ENCODE measurements around the gene BPI. TPM values are rescaled to one million over a fixed set of nuclear protein-coding genes. Genes with fewer than 3 reads are reported as not detected.
"Not testable (repeated sequence)": the region's sequence is repeated elsewhere in the genome, so short reads cannot be mapped to it uniquely, and the experiment has no call there.

BPI gene
- total RNA-seq, 1 donor from 2014 or later, result 1.0 TPM

DNA sequence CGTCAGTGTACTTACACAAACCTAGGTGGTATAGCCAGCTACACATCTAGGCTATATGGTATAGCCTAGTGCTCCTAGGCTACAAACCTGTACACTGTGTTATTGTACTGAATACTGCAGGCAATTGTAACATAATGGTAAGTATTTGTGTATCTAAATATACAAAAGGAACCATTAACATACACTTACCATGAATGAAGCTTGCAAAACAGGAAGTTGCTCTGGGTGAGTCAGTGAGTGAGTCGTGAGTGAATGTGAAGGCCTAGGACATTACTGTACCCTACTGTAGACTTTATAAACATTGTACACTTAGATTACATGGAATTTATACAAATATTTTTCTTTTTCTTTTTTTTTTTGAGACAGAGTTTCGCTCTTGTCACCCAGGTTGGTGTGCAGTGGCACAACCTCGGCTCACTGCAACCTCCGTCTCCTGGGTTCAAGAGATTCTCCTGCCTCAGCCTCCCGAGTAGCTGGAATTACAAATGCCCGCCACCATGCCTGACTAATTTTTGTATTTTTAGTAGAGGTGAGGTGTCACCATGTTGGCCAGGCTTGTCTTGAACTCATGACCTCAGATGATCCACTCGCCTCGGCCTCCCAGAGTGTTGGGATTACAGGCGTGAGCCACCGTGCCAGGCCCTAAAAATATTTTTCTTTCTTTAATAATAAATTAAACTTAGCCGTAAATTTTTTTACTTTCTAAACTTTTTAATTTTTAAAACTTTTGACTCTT lies 28.0 kb upstream of the BPI start:
- Histone ChIP-seq H3K4me3 (ENCODE audit: low read length in 3 of 3) (no peak overlapping the region), H3K9me3 (ENCODE audit: control insufficient read depth in 3 of 3, low read length in 3 of 3) (no peaks in the 10 kb centered on the region), H3K36me3 (ENCODE audit: control insufficient read depth in 3 of 3, insufficient read depth in 3 of 3, low read length in 3 of 3) (no peaks in the 10 kb centered on the region), H3K27ac (ENCODE audit: low read depth, low read length) (no peak overlapping the region), H3K9ac (ENCODE audit: low read depth in 1 of 3, low read length in 3 of 3) (no peak overlapping the region), H3K4me1 (ENCODE audit: control insufficient read depth in 3 of 3, insufficient read depth in 3 of 3, low read length in 3 of 3) (peaks cover 8 to 13% (median 8%) of the 10 kb centered on the region in 3 donors), H3K27me3 (ENCODE audit: control insufficient read depth in 3 of 3, insufficient read depth in 3 of 3, low read length in 3 of 3) (no peaks in the 10 kb centered on the region)

DNA sequence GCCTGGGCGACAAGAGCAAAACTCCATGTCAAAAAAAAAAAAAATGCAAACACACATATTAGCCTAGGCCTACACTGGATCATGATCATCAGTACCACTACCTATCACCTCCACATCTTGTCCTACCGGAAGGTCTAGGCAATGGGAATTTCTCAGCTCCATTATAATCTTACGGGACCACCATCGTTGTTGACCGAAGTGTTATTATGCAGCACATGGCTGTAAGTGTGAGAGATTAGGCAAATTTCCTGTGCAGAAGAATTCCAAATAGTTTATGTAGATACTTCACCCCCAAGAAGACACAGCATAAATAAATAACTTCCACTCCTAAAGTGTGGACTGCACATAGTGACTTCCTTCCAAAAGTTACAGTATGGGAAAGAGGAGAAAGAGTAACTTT lies 26.7 kb upstream of the BPI start:
- Histone ChIP-seq H3K4me1 (ENCODE audit: control insufficient read depth in 3 of 3, insufficient read depth in 3 of 3, low read length in 3 of 3) (peaks cover 7 to 8% (median 8%) of the 10 kb centered on the region in 3 donors), H3K27me3 (ENCODE audit: control insufficient read depth in 3 of 3, insufficient read depth in 3 of 3, low read length in 3 of 3) (no peaks in the 10 kb centered on the region), H3K27ac (ENCODE audit: low read depth, low read length) (no peak overlapping the region), H3K36me3 (ENCODE audit: control insufficient read depth in 3 of 3, insufficient read depth in 3 of 3, low read length in 3 of 3) (no peaks in the 10 kb centered on the region), H3K9me3 (ENCODE audit: control insufficient read depth in 3 of 3, low read length in 3 of 3) (no peaks in the 10 kb centered on the region), H3K9ac (ENCODE audit: low read depth in 1 of 3, low read length in 3 of 3) (no peak overlapping the region), H3K4me3 (ENCODE audit: low read length in 3 of 3) (no peak overlapping the region)

DNA sequence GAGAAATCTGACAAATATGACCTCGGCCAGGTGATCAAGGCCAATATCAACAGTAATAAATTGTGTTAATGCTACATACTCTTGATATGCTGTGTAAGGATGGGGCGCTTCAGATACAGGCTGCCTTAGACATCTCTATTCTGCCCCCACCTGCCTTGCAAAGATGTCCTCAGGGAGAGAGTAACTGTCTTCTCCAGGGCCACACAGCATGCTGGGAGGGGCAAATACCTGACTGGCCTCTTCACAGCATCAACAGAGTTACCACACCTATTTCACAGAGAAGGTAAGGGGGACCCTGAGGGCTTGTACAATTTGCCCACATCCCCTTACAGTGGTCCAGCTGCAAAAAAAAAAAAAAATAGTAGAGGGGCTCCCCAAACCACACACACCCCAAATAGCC lies 26.3 kb upstream of the BPI start:
- no peaks in the 10 kb centered on the region for H3K36me3 ChIP-seq (ENCODE audit: control insufficient read depth in 3 of 3, insufficient read depth in 3 of 3, low read length in 3 of 3)
- peak overlapping the region in 1 of 3 donors; percentile 6 for H3K9ac ChIP-seq (ENCODE audit: low read depth in 1 of 3, low read length in 3 of 3)
- peaks cover 7 to 8% (median 8%) of the 10 kb centered on the region in 3 donors for H3K4me1 ChIP-seq (ENCODE audit: control insufficient read depth in 3 of 3, insufficient read depth in 3 of 3, low read length in 3 of 3)
- H3K27me3 ChIP-seq (ENCODE audit: control insufficient read depth in 3 of 3, insufficient read depth in 3 of 3, low read length in 3 of 3), result no peaks in the 10 kb centered on the region
- H3K9me3 ChIP-seq (ENCODE audit: control insufficient read depth in 3 of 3, low read length in 3 of 3), result no peaks in the 10 kb centered on the region
- H3K4me3 ChIP-seq (ENCODE audit: low read length in 3 of 3), result no peak overlapping the region
- no peak overlapping the region for H3K27ac ChIP-seq (ENCODE audit: low read depth, low read length)

DNA sequence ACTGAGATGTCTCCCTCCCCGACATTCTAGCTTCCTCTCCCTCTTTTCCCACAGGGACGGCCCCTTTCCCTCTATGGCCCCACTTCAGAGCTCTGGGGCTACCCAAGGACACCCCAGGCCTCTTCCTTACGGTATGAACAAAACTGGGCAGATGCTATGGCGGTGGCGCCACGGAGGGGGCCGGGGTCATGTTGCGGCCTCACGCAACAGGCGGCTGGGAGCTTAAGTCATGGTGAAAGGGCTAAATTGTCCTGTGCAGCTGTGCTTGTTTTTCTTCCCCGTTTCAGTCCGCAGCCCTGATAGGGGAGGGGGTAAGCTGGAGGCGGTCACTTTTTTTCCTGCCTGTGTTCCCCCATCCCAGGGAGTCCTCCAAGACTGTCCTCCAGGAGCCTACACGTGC lies 25.8 kb upstream of the BPI start:
- Histone ChIP-seq H3K27ac (ENCODE audit: low read depth, low read length) (no peak overlapping the region), H3K36me3 (ENCODE audit: control insufficient read depth in 3 of 3, insufficient read depth in 3 of 3, low read length in 3 of 3) (no peaks in the 10 kb centered on the region), H3K27me3 (ENCODE audit: control insufficient read depth in 3 of 3, insufficient read depth in 3 of 3, low read length in 3 of 3) (no peaks in the 10 kb centered on the region), H3K9ac (ENCODE audit: low read depth in 1 of 3, low read length in 3 of 3) (peak overlapping the region in 1 of 3 donors; percentile 6), H3K9me3 (ENCODE audit: control insufficient read depth in 3 of 3, low read length in 3 of 3) (no peaks in the 10 kb centered on the region), H3K4me3 (ENCODE audit: low read length in 3 of 3) (no peak overlapping the region), H3K4me1 (ENCODE audit: control insufficient read depth in 3 of 3, insufficient read depth in 3 of 3, low read length in 3 of 3) (peaks cover 7 to 8% (median 8%) of the 10 kb centered on the region in 3 donors)

DNA sequence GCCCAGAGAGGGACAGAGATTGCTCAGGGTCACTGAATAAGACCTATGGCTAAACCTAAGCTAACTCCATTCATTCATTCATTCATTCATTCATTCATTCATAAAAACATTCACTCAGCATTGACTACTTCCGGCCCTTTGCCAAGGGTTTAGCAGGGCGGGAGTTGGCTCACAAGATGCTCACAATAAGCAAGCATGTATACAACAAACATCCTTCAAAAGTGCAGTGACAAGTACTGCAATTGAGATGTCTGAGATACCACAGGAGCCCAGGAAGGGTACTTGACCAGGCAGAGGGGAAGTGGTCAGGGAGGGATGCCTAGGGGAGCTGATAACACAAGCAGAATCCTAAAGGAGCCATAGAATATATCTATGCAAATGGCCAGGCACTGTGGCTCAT lies 25.2 kb upstream of the BPI start:
- Histone ChIP-seq H3K27me3 (ENCODE audit: control insufficient read depth in 3 of 3, insufficient read depth in 3 of 3, low read length in 3 of 3) (no peaks in the 10 kb centered on the region), H3K36me3 (ENCODE audit: control insufficient read depth in 3 of 3, insufficient read depth in 3 of 3, low read length in 3 of 3) (no peaks in the 10 kb centered on the region), H3K9me3 (ENCODE audit: control insufficient read depth in 3 of 3, low read length in 3 of 3) (no peaks in the 10 kb centered on the region), H3K9ac (ENCODE audit: low read depth in 1 of 3, low read length in 3 of 3) (no peak overlapping the region), H3K4me3 (ENCODE audit: low read length in 3 of 3) (no peak overlapping the region), H3K4me1 (ENCODE audit: control insufficient read depth in 3 of 3, insufficient read depth in 3 of 3, low read length in 3 of 3) (peaks cover 7 to 8% (median 8%) of the 10 kb centered on the region in 3 donors), H3K27ac (ENCODE audit: low read depth, low read length) (no peak overlapping the region)

DNA sequence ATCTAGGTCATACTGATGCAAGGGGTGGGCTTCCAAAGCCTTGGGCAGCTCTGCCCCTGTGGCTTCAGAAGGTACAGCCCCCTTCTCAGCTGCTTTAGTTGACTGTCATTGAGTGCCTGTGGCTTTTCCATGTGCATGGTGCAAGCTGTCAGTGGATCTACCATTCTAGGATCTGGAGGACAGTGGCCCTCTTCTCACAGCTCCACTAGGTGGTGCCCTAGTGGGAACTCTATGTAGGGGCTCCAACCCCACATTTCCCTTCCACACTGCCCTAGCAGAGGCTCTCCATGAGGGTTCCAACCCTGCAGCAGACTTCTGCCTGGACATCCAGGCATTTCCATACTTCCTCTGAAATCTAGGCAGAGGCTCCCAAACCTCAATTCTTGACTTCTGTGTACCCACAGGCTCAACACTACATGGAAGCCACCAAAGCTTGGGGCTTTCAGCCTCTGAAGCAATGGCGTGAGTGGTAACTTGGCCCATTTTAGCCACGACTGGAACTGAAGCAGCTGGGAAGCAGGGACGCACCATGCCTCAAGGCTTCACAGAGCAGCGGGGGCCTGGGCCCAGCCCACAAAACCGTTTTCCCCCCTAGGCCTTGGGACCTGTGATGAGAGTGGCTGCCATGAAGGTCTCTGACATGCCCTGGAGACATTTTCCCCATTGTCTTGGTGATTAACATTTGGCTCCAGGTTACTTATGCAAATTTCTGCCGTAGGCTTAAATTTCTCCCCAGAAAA lies 22.6 kb upstream of the BPI start:
- not testable (repeated sequence) for H3K9me3 ChIP-seq (ENCODE audit: control insufficient read depth in 3 of 3, low read length in 3 of 3); H3K27ac ChIP-seq (ENCODE audit: low read depth, low read length); H3K4me3 ChIP-seq (ENCODE audit: low read length in 3 of 3); H3K36me3 ChIP-seq (ENCODE audit: control insufficient read depth in 3 of 3, insufficient read depth in 3 of 3, low read length in 3 of 3); H3K4me1 ChIP-seq (ENCODE audit: control insufficient read depth in 3 of 3, insufficient read depth in 3 of 3, low read length in 3 of 3); H3K9ac ChIP-seq (ENCODE audit: low read depth in 1 of 3, low read length in 3 of 3); H3K27me3 ChIP-seq (ENCODE audit: control insufficient read depth in 3 of 3, insufficient read depth in 3 of 3, low read length in 3 of 3)

DNA sequence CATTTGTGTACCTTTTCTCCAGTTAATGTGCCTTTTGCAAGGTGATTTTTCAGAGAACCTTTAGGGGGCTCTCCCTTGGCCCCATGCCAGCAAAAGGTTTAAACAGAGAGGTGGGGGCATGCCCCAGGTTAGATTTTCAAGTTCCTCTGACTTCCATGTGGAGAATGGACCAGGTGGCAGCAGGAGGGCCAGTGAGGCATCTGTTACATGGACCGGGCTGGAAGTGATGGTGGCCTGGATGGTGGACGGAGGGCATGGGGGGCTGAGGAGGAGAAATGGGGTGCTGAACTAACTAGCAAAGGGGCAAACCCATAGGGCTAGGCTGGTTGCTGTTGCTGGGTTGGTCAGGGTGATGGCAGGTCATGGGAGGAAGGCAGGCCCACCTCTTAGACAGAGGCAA lies 20.7 kb upstream of the BPI start:
- Histone ChIP-seq H3K27ac (ENCODE audit: low read depth, low read length) (no peak overlapping the region), H3K9me3 (ENCODE audit: control insufficient read depth in 3 of 3, low read length in 3 of 3) (no peaks in the 10 kb centered on the region), H3K36me3 (ENCODE audit: control insufficient read depth in 3 of 3, insufficient read depth in 3 of 3, low read length in 3 of 3) (no peaks in the 10 kb centered on the region), H3K4me3 (ENCODE audit: low read length in 3 of 3) (no peak overlapping the region), H3K4me1 (ENCODE audit: control insufficient read depth in 3 of 3, insufficient read depth in 3 of 3, low read length in 3 of 3) (peaks cover 7 to 10% (median 8%) of the 10 kb centered on the region in 3 donors), H3K27me3 (ENCODE audit: control insufficient read depth in 3 of 3, insufficient read depth in 3 of 3, low read length in 3 of 3) (no peaks in the 10 kb centered on the region), H3K9ac (ENCODE audit: low read depth in 1 of 3, low read length in 3 of 3) (no peak overlapping the region)

DNA sequence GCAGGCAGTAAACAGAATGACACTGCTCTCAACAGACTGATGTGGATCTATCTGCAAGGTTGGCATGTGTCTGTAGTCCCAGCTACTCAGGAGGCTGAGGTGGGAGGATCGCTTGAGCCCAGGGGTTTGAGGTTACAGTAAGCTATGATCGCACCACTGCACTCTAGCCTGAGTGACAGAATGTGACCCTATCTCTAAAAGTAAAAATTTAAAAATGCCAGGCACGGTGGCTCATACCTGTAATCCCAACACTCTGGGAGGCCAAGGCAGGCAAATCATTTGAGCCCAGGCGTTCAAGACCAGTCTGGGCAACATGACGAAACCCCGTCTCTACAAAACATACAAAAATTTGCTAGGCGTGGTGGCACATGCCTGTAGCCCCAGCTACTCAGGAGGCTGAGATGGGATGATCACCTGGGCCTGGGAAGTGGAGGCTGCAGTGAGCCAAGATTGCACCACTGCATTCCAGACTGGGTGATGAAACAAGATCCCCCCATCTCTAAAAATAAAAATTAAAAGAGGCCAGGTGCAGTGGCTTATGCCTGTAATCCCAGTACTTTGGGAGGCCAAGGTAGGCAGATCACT lies 19.8 kb upstream of the BPI start:
- H3K27ac ChIP-seq (ENCODE audit: low read depth, low read length); H3K9me3 ChIP-seq (ENCODE audit: control insufficient read depth in 3 of 3, low read length in 3 of 3); H3K27me3 ChIP-seq (ENCODE audit: control insufficient read depth in 3 of 3, insufficient read depth in 3 of 3, low read length in 3 of 3); H3K4me3 ChIP-seq (ENCODE audit: low read length in 3 of 3); H3K4me1 ChIP-seq (ENCODE audit: control insufficient read depth in 3 of 3, insufficient read depth in 3 of 3, low read length in 3 of 3); H3K9ac ChIP-seq (ENCODE audit: low read depth in 1 of 3, low read length in 3 of 3); H3K36me3 ChIP-seq (ENCODE audit: control insufficient read depth in 3 of 3, insufficient read depth in 3 of 3, low read length in 3 of 3): not testable (repeated sequence)

DNA sequence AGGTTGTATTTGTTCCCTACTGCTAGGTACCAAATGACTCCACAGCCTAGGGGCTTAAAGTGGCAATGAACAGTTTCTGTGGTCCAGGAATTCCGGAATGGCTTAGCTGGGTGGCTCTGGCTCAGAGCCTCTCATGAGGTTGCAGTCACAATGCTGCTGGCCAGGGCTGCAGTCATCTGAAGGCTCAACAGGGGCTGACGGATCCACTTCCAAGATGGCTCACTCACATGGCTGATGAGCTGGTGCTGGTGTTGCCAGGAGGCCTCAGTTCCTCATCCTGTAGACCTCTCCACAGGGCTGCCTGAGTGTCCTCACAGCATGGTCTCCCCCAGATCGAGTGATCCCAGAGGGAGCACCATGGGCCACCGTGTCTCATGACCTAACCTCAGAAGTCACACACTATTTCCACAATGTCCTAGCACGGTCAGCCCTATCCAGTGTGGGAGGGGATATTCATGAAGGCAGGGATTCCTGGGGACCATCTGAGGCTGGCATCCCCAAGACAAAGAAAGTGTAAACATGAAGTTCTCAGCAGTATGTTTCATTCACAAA lies 19.0 kb upstream of the BPI start:
- Histone ChIP-seq H3K4me3 (ENCODE audit: low read length in 3 of 3) (no peak overlapping the region), H3K9me3 (ENCODE audit: control insufficient read depth in 3 of 3, low read length in 3 of 3) (no peaks in the 10 kb centered on the region), H3K9ac (ENCODE audit: low read depth in 1 of 3, low read length in 3 of 3) (no peak overlapping the region), H3K27ac (ENCODE audit: low read depth, low read length) (no peak overlapping the region), H3K4me1 (ENCODE audit: control insufficient read depth in 3 of 3, insufficient read depth in 3 of 3, low read length in 3 of 3) (peaks cover under 1 to 5% (median 2%) of the 10 kb centered on the region in 3 donors), H3K27me3 (ENCODE audit: control insufficient read depth in 3 of 3, insufficient read depth in 3 of 3, low read length in 3 of 3) (no peaks in the 10 kb centered on the region), H3K36me3 (ENCODE audit: control insufficient read depth in 3 of 3, insufficient read depth in 3 of 3, low read length in 3 of 3) (no peaks in the 10 kb centered on the region)

Measured in skeletal muscle tissue (tissue), 4 donors.